GM10266 (cell line): Measurements from ENCODE around the gene MFGE8.

ENCODE experiments used
- DNase-seq: peaks from one replicate; pipeline ENCODE4 v3.0.0; 2012; ENCODE audit errors: extremely low spot score
- TF ChIP-seq, protein P1 (sequence below): IDR thresholded peaks from 2 replicates; pipeline ENCODE4 v1.5.1; 2012; ENCODE audit warnings: mild to moderate bottlenecking, low read depth; ENCODE audit not compliant: control insufficient read depth, insufficient read depth; ENCODE audit errors: missing control alignments

The MFGE8 gene

DNA sequence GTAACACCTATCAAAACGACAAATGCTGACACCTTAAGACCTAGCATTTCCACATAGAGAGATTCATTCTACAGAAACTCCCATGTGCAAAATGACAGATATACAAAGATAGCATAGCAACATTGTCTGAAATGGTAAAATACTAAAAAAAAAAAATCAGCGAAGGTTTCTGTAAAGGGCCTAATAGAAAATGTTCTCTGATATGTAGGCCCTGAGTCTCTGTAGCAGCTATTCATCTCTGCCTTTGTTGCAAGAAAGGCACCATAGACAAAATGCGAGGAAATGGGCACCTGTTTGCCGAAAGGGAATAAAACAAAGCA lies 631 bp upstream of the MFGE8 start:
- no peak for DNase-seq
- TF ChIP-seq, protein P1, sequence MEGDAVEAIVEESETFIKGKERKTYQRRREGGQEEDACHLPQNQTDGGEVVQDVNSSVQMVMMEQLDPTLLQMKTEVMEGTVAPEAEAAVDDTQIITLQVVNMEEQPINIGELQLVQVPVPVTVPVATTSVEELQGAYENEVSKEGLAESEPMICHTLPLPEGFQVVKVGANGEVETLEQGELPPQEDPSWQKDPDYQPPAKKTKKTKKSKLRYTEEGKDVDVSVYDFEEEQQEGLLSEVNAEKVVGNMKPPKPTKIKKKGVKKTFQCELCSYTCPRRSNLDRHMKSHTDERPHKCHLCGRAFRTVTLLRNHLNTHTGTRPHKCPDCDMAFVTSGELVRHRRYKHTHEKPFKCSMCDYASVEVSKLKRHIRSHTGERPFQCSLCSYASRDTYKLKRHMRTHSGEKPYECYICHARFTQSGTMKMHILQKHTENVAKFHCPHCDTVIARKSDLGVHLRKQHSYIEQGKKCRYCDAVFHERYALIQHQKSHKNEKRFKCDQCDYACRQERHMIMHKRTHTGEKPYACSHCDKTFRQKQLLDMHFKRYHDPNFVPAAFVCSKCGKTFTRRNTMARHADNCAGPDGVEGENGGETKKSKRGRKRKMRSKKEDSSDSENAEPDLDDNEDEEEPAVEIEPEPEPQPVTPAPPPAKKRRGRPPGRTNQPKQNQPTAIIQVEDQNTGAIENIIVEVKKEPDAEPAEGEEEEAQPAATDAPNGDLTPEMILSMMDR = no peak

DNA sequence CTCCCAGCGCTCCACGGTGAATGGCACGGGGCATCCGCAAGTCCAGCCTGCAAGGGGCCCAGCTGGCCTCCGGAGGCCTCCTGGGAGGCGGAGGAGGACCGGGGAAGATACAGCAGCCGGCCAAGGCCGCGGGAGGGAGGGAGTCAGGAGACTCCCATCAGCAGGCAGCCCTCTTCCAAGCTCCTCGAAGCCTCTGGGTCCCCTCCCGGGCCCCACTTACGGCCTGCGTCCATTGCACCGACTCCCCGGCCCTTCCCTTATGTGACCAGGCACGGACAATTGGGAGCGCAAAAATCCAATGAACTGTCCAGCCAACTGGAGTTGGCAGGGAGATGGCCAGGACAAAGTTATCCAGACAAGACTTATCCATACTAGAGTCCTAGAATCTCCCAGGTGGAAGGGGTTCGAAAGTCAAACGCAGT lies 668 bp downstream of the MFGE8 start:
- no peak for DNase-seq
- TF ChIP-seq, protein P1 = no peak

DNA sequence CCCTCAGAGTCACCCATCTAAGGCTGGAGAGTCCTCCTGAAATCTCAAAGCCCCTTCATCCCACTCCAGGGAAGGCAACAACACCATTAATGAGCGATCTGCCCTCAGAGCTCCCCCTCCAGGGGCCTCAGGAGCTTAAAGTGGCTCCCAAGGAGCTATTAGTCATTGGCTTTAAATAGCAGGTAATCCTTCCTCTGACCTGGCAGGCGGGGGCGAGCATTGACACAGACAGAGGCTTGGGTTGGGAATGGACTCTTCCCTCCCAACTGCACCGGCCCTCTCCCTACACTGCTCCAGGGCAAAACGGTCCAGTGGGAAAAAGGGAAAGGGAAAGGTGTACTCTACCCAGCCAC lies 1.4 kb downstream of the MFGE8 start:
- TF ChIP-seq, protein P1 = no peak
- DNase-seq = no peak

DNA sequence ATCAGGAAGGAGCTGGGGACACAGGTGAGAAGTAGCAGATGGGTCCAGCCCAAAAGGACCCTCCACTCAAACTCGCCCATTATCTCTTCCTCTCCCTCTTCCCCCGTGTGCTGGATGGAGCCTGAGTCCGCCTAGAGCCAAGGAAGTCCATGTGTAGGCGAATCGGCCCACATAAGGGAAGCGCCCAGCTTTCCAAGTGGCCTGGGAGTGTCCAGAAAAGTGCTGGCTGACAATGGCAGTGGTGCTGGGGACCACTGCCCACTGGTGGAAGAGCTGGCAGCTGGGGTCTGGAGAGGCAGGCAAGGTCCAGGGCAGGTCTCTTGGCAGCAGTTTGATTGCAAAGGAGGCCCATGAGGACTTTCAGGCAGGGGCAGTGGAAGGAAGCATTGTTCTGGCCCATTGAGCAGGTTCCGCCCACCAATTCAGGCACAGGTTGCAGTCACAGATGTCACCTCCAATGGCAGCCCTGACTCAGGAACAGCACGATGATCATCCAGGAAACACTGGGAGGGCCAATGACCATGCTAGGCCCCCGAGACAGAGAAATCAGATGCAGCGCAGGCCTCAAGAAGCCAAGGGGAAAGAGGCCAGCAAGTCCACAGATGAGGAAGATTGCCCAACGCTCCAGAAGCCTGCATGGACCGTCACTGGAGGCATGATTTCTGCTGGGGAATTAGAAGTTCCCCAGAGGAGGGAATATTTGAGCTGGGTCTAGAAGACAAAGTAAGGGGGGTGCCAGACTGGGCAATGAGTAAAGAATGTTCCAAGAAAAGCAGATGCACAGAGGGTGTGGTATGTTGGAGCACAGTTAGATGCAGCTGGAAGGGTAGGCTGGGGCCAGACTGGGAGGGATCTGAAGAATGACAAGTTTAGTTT lies 3.0 kb downstream of the MFGE8 start:
- TF ChIP-seq, protein P1 = no peak
- no peak for DNase-seq

DNA sequence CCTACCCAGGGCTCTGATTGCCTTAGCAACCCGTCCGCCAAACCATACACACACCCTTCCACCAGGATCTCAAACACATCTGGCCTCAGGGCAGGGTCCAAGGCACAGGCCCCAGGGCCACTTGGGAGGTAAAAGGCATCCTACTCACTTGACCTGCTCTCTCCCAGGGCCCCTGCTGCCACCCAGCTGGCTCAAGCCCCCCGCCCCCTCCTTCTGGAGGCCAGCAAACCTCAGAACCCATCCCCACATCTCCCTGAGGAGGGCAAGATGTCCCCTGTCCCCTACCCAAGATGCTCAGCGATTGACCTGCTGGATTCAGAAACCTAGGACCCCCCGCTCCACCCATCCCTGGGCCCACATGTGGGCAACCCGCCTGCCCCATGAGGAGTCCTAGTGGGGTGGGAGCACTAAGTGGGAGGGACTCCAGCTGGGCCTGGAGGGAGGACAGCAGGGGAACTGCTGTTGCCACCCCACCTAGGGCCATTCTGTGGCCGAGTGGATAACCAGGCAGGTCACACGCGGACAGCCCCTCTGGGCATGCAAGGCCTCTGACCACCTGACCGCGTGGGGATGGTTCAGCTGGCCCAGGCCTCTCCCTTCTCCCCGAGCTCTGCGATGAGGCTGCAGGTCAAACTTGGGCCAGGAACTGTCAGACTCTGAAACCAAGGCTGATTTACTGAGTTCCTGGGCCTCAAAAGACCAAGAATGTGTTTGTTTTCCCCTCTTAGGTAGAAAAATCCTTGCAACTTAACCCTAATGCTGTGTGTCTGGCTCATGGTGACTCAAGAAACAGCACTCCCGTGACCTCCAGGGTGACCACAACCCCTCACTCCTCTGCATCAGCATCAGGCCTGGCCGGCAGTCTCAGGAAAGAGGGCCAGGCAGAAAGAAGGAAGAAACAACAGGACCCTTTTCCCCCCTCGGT lies 4.2 kb downstream of the MFGE8 start:
- TF ChIP-seq, protein P1 = no peak
- DNase-seq = no peak

DNA sequence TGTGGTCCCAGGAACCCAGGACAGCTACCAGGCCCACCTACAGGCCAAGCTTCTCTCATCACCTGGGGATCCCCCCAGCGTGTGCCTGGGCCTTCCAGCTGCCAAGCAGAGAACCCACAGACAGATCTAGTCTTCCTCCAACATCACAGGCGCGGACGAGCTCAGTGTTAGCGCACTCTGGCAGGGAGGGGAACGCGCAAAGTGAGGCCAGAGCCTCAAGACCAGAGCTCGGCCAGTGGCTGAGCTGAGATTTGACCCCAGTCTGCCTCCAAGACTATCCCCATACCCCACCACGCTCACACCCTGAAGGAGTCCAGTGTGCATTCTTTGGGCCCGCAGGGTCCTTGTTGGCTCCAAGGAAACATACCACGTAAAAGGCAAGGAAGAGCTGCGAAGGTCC lies 5.1 kb downstream of the MFGE8 start:
- TF ChIP-seq, protein P1 = no peak
- DNase-seq = no peak

DNA sequence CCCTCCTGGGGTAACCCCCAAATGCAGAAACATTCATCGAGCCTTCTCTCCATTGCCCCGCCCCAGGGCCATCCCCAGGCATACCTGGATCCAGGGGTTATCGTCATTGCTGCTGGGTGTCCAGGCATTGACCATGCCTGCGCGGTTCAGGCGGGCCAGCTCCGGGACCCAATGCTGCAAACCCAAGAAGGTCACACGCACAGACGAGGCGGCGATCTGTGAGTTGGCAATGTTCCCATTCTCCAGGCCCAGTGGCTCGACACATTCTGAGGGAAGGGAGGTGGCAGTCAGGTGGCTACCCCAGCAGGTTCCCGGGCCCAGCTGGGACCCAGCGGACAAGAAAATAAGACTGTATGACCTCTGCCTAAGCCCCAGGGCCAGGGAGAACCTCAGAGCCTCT lies 6.1 kb downstream of the MFGE8 start:
- TF ChIP-seq, protein P1 = no peak
- DNase-seq = no peak
